ES-I3 (cell line): ENCODE data around the gene CTH.
"Not testable (repeated sequence)": the region's sequence is repeated elsewhere in the genome, so short reads cannot be mapped to it uniquely, and the experiment has no call there.

ENCODE experiments used
- H3K36me3 ChIP-seq: 2 replicates; pipeline ENCODE4 v1.6.1; 2013; ENCODE audit warnings: mild to moderate bottlenecking, low read length, control low read depth, moderate library complexity; ENCODE audit not compliant: insufficient read depth
- H3K4me1 ChIP-seq: 2 replicates; pipeline ENCODE4 v1.6.1; 2013; ENCODE audit warnings: mild to moderate bottlenecking, control low read depth, low read length; ENCODE audit not compliant: insufficient read depth
- H3K9ac ChIP-seq: 2 replicates; pipeline ENCODE4 v1.6.1; 2013; ENCODE audit warnings: low read depth, mild to moderate bottlenecking, low read length, moderate library complexity
- H3K9me3 ChIP-seq: 2 replicates; pipeline ENCODE4 v1.6.1; 2013; ENCODE audit warnings: mild to moderate bottlenecking, low read length, moderate library complexity; ENCODE audit not compliant: control insufficient read depth, insufficient read depth

CTH gene

DNA sequence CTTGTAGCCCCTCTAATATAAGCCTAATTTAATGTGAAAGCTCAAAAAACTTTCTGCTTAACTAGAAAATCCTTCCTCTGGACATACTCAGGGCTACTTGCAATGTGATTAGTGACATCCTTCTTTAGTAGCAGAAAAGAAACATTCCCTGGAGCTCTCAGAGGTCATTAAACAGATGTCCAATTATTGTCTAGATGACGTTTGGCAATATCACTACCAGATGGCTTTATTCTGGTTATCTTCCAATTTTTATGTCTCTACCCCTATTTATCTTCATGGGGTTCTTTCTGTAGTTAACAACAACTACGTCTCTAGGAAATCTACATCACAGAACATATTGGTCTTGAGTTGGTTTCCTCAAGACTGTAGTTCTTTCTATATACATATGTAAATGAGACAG lies 44.2 kb downstream of the CTH start:
- Histone ChIP-seq H3K9ac (no peak overlapping the region), H3K36me3 (no peaks in the 10 kb centered on the region), H3K9me3 (no peaks in the 10 kb centered on the region; the same call in 1 of the 2 replicates), H3K4me1 (no peaks in the 10 kb centered on the region; the same call in 1 of the 2 replicates)

- Histone ChIP-seq H3K9ac (no peak overlapping the region), H3K36me3 (no peaks in the 10 kb centered on the region), H3K4me1 (peaks cover 6% of the 10 kb centered on the region; the same call in 1 of the 2 replicates), H3K9me3 (no peaks in the 10 kb centered on the region; the same call in 1 of the 2 replicates)
Observed at GRCh38 chr1:70458131-70458530, 47.1 kb downstream of the CTH start.

DNA sequence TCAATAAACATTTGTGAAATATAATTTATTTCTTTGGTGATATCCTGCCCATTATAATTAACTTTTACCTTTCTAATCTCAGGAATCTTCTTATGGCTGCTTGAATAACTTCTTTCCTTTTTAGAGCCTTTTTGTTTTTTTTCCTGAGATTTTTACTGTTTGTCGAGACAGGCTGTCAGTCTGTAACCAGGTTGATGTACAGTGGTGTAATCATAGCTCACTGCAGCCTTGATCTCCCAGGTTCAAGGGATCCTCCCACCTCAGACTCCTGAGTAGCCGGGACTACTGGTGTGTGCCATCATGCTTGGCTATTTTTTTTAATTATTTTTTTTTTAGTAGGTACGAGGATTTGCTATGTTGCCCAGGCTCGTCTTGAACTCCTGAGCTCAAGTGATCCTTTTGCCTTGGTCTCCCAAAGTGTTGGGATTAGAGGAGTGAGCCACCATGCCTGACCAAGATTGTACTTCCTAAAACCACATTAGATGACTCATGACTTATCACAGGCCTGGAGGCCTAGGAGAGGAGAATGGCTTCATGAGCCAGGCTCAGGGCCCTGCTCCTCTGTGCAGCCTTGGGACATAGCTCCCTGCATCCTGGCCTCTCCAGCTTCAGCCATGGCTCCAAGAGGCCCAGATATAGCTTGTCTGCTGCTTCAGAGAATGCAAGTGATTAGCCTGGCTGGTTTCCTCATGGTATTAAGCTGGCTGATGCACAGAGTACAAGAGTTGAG lies 48.6 kb downstream of the CTH start:
- H3K9me3 ChIP-seq = no peaks in the 10 kb centered on the region; the same call in 1 of the 2 replicates
- H3K4me1 ChIP-seq = peaks cover 6% of the 10 kb centered on the region; the same call in 1 of the 2 replicates
- no peak overlapping the region for H3K9ac ChIP-seq
- H3K36me3 ChIP-seq = no peaks in the 10 kb centered on the region

- not testable (repeated sequence) for H3K9me3 ChIP-seq, H3K4me1 ChIP-seq, H3K9ac ChIP-seq, H3K36me3 ChIP-seq
Observed at GRCh38 chr1:70460740-70461713, 50.0 kb downstream of the CTH start.

DNA sequence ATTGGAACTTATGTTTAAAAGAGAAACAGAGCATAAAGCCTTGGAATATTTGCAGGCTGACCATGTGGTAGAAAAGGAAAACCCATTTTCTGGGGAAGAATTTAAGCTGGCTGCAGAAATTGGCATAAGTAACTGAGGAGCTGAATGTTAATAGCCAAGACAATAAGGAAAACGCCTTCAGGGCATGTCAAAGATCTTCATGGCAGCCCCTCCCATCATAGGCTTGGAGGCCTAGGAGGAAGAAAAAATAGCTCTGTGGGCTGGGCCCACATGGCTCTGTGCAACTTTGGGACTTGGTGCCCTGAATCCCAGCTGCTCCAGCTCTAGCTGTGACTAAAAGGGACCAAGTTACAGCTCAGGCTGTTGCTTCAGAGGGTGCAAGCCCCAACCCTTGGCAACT lies 51.5 kb downstream of the CTH start:
- Histone ChIP-seq H3K9me3 (no peaks in the 10 kb centered on the region), H3K9ac (no peak overlapping the region), H3K36me3 (no peaks in the 10 kb centered on the region), H3K4me1 (peaks cover 6% of the 10 kb centered on the region; the same call in 1 of the 2 replicates)

DNA sequence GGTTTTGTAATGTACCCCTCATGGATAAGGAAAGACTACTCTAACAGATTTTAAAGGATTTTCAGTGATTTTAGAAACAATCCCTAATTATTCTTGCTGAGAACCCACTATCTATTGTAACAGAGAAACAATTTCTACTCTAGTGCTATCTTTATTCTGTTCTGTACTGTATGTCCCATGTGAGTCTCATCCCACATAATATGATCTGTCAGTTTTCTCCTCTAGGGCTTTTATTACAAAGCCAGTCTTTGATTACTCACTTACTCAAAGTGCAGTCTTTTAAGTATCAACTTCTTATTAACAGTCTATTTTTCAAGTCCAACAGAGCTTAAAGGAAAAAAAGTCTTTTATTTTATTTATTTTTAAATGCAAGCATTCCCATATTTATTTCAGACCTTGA lies 54.8 kb downstream of the CTH start:
- Histone ChIP-seq H3K9ac (no peak overlapping the region), H3K36me3 (no peaks in the 10 kb centered on the region), H3K4me1 (peaks cover 6% of the 10 kb centered on the region; the same call in 1 of the 2 replicates), H3K9me3 (no peaks in the 10 kb centered on the region)

- no peaks in the 10 kb centered on the region for H3K9me3 ChIP-seq
- peaks cover under 1% of the 10 kb centered on the region; the same call in 1 of the 2 replicates for H3K4me1 ChIP-seq
- H3K9ac ChIP-seq = no peak overlapping the region
- H3K36me3 ChIP-seq = no peaks in the 10 kb centered on the region
Observed at GRCh38 chr1:70467531-70467930, 56.5 kb downstream of the CTH start.

DNA sequence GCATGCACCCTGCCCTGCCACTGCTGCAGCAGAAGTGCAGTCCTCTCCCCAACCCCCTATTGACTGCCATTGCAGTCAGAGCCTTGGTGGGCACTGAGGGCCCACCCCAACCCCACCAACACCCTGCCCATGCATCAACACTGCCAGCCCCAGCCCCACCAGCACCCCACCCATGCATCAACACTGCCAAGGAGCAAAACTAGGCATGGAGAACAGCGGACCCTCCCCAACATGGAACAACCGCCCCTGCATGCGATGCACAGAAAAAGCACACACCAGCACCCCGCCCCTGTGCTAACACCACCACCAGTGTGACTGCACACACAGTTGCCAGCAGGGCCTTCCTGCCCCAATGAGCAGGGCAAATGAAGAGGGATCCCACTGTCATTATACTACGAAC lies 57.1 kb downstream of the CTH start:
- Histone ChIP-seq H3K36me3 (no peaks in the 10 kb centered on the region), H3K9me3 (no peaks in the 10 kb centered on the region), H3K9ac (no peak overlapping the region), H3K4me1 (no peaks in the 10 kb centered on the region)

GRCh38 chr1:70469184-70469583 lies 58.1 kb downstream of the CTH start:
- H3K9me3 ChIP-seq, H3K36me3 ChIP-seq, H3K9ac ChIP-seq, H3K4me1 ChIP-seq: not testable (repeated sequence)

- Histone ChIP-seq H3K36me3 (no peaks in the 10 kb centered on the region), H3K9me3 (no peaks in the 10 kb centered on the region), H3K4me1 (no peaks in the 10 kb centered on the region), H3K9ac (no peak overlapping the region)
Observed at GRCh38 chr1:70475023-70475422, 64.0 kb downstream of the CTH start.

DNA sequence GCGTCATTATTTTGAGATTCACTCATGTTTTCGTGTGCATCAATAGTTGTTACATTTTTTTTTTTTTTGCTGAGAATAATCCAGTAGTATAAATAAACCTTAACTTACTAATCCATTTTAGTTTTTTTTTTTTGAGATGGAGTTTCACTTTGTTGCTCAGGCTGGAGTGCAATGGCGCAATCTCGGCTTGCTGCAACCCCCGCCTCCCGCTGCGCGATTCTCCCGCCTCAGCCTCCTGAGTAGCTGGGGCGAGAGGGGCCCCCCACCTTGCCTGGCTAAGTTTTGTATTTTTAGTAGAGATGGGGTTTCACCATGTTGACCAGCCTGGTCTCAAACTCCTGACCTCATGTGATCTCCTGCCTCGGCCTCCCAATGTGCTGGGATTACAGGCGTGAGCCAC lies 66.0 kb downstream of the CTH start:
- H3K9ac ChIP-seq = no peak overlapping the region
- H3K4me1 ChIP-seq = no peaks in the 10 kb centered on the region
- no peaks in the 10 kb centered on the region for H3K36me3 ChIP-seq
- H3K9me3 ChIP-seq = no peaks in the 10 kb centered on the region

DNA sequence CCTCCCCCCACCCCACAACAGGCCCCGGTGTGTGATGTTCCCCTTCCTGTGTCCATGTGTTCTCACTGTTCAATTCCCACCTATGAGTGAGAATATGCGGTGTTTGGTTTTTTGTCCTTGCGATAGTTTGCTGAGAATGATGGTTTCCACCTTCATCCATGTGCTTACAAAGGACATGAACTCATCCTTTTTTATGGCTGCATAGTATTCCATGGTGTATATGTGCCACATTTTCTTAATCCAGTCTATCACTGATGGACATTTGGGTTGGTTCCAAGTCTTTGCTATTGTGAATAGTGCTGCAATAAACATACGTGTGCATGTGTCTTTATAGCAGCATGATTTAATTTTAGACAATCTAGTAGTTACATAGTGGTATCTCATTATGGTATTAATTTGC lies 66.8 kb downstream of the CTH start:
- H3K36me3 ChIP-seq, H3K9ac ChIP-seq, H3K9me3 ChIP-seq, H3K4me1 ChIP-seq: not testable (repeated sequence)

GRCh38 chr1:70483342-70483741 lies 72.3 kb downstream of the CTH start:
- H3K9me3 ChIP-seq = no peaks in the 10 kb centered on the region
- no peak overlapping the region for H3K9ac ChIP-seq
- H3K4me1 ChIP-seq = 0 out of 2 replicates have a peak, but pooled peaks cover 3% of the 10 kb centered on the region
- H3K36me3 ChIP-seq = no peaks in the 10 kb centered on the region

DNA sequence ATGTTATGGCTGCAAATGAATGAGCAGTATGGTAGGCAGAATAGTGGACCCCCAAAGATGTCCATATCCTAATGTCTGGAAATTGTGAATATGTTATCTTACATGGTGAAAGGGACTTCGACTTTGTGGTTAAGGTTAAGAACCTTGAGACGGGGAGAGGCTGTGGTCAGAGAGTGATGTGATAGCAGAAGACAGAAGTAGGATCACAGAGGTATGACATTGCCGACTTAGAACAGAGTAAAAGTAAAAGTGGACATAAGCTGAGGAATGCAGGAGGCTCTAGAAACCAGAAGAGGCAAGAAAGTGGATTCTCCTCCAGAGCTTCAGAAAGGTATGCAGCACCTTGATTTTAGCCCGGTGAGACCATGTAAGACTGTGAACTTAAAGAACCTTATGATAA lies 74.6 kb downstream of the CTH start:
- Histone ChIP-seq H3K9ac (no peak overlapping the region), H3K9me3 (no peaks in the 10 kb centered on the region)

More for the DNA sequence above, 74.6 kb downstream of the CTH start:
- H3K4me1 ChIP-seq = 0 out of 2 replicates have a peak, but pooled peaks cover 3% of the 10 kb centered on the region
- no peaks in the 10 kb centered on the region for H3K36me3 ChIP-seq
